HG03097 (cell line): ENCODE measurements around the gene FREM2.

Experiments used
- ATAC-seq: cut with Tn5 transposase; IDR thresholded peaks from one replicate; pipeline ENCODE4 v1.9.1; 2021; ENCODE audit not compliant: unreplicated experiment, low FRiP score

FREM2 gene

GRCh38 chr13:38821770-38822551, 135.1 kb downstream of the FREM2 start:
- ATAC-seq, result no peak

DNA sequence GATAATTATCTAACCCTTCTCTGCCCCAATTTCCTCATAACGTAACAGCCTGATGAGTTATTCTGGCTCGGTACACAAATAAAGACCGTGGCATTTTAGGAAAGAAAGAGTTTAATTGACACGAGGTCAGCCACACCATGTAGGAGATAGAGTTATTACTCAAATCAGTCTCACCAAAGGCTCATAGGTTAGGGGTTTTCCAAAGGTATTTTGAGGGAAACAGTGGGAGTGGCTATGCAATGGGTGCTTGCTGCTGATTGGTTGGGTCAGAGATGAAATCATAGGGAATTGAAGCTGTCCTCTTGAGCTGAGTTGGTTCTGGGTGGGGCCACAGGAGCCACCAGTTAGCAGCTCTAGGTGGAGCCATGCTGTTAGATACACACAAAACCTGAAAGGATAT, 137.5 kb downstream of the FREM2 start:
- ATAC-seq, result no peak

DNA sequence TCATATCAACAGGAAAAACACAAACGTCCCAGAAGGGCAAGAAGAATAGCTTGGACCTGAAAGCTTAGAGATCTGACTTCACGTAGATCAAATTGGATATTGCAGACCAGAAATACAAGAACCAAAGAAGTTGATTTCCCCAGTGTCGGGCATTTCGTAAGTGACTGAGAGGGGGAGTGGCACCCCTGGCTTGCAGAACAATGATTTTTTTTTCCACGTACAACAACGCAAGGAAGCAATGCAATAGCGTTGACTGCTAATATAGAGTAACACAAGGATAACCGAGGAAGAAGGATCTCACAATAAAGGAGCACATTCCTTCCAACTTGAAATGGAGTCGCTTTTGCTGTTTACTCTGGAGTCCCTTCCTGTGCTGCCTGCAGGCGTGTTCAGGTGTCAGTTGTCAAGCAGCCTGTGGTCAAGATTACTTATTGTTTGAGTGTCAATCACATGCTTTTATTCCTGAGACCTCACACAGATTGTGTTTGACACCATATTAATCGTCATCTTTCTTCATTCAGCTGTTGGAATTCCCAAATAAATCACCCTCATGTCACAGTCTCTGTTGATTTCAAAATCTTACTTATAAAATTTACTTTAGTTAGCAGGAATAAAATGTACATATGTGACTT, 139.4 kb downstream of the FREM2 start:
- ATAC-seq, result no peak

GRCh38 chr13:38830442-38831045, 143.7 kb downstream of the FREM2 start:
- no peak for ATAC-seq

DNA sequence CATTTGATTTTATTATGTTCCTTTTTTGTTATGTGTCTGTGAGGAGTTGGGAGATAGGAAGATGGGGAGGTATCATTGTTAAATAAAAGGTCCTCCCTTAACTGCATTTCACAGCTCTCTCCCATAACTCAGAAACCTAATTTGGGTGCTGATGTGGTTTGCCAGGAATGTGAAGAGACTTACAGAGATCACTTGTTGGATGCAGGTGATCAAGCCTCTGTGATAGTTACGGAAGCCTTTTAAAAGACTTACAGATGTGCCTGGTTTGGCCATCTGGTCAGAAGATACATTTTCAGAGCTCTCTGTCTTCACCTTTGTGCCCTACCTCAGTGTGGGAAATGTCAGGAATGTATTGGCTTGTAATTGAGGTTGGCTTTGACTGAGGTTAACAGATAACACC, 157.7 kb downstream of the FREM2 start:
- ATAC-seq, result no peak

GRCh38 chr13:38848360-38848759, 161.5 kb downstream of the FREM2 start:
- no peak for ATAC-seq

GRCh38 chr13:38849315-38849714, 162.4 kb downstream of the FREM2 start:
- ATAC-seq, result no peak

DNA sequence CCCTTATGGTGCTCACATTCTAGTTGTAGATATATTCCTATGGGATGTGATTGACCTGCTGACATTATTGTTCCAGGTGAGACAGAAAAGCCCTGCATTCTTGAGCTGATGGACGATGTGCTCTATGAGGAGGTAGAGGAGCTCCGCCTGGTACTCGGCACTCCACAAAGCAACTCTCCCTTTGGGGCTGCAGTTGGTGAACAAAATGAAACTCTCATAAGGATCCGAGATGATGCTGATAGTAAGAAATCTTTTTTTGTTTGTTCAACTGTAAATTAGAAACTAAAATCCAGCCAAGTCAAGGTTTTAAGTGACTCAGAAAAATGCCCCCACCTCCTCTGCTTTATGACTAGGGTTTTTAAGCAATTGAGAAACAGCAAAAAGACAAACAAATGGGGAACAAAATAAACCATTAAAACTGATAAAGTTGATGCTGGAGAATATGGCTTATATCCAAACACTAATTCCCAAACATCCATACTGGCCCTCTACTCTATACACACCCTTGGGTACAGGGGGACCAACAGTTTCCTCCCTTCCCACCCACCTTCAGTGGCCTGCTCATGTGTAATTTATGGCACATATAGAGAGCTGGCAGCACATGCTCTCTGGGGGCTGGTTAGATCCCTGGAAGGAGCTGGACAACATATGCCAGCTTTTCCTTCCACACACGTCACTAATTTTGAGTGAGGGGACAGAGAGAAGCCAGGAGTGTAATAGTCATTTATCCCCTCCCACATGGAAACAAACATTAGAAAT, 164.2 kb downstream of the FREM2 start:
- ATAC-seq, result no peak

- ATAC-seq, result no peak
Measured at GRCh38 chr13:38854226-38854625, 167.3 kb downstream of the FREM2 start.

- ATAC-seq, result no peak
Measured at GRCh38 chr13:38856065-38856464, 169.2 kb downstream of the FREM2 start.

DNA sequence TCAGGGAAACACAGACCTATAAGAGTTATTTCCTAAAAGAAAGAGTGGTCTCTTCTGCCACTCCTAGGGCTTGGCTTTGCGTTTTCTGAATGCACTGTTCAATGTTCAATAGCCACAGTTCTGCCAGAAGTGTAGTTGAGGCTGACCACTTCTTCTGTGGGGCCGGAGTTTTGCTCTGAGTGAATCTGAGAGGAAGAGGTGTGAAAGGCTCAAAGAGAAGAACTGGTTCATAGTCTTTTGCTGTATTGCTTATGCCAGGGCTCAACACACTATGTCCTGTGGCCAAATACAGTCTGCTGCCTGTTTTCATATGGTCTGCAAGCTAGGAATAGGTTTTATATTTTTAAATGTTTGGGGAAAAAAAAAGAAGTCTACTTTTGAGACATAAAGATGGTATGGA, 175.6 kb downstream of the FREM2 start:
- ATAC-seq, result no peak

DNA sequence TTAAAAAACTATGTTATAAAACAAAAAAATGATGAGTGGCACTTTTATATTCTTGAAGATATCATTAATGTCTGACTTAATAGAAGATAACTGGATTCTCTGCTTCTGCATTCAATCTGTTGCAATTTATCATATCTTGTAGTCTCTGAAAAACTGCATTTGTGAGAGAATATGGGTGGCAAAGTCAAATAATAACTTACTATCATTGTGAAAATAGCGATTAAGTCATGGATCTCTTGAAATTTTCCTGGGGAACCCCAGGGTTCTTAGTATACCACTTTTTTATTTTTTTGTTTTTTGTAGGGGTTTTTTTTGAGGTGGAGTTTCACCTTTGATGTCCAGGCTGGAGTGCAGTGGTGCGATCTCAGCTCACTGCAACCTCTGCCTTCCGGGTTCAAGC, 176.7 kb downstream of the FREM2 start:
- no peak for ATAC-seq

GRCh38 chr13:38866649-38867048, 179.8 kb downstream of the FREM2 start:
- ATAC-seq, result no peak

GRCh38 chr13:38868399-38868798, 181.5 kb downstream of the FREM2 start:
- no peak for ATAC-seq

GRCh38 chr13:38868870-38869269, 182.0 kb downstream of the FREM2 start:
- no peak for ATAC-seq

- no peak for ATAC-seq
Measured at GRCh38 chr13:38871275-38871674, 184.4 kb downstream of the FREM2 start.

DNA sequence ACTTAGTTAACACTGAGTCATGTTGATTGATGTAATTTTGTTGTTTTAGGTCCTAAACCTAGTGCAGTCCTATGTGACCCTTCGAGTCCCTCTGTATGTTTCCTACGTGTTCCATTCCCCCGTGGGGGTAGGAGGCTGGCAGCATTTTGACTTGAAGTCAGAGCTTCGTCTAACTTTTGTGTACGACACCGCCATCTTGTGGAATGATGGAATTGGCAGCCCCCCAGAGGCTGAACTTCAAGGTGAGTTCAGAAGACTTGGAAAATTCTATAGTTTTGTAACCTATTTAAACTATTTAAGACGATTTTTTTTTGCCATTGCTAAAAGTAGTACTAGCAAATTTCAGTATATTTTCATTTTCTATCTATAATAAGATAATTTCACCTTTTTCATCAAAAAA, 185.8 kb downstream of the FREM2 start:
- ATAC-seq, result no peak

DNA sequence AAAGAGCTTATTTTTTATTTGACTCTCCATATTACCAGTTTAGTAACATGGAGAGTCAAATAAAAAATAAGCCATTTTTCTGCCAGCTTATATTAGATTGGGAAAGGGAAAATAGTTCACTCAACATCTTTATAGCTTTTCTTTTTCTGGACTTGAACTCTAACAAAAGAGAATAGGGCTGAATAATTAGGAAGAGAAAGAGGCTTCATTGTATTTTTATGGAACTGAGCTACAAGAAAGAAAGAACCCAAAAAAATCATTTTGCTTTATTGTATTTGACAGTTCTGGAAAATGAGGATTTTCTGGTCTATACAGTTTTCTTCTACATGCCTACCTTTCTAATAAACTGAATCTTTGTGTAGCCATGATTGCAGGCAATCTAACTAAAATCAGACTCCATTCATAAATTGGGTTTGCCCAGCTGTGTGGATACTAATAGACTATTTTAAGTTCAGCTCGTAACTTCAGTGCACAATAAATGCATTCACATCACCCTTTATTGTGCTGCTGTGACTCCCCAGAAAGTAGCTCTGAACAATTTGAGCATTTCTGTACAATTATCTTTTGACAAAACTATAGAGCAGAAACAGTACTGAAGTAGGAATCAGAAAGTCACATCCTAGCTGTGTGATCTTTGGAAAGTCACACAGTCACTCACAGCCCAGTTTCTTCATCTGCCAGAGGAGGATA, 188.5 kb downstream of the FREM2 start:
- no peak for ATAC-seq

DNA sequence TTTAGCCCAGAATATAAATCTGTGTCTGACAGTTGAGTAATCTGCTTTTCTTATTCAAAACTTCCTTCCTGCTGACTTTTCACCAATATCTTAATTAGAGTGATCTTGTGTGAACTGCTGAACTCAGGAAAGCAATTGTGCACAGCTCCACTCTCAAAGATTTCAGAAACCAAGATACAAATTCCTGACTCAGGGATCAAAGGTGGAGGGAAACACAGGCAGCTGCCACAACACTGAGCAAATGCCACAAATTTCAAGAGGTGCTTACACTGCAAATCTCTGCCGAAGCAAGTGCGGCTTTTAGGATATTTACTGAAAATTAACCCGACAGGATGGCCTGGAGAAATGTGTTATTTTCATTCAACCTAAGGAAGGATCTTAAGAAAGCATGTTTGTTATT, 192.4 kb downstream of the FREM2 start:
- no peak for ATAC-seq

DNA sequence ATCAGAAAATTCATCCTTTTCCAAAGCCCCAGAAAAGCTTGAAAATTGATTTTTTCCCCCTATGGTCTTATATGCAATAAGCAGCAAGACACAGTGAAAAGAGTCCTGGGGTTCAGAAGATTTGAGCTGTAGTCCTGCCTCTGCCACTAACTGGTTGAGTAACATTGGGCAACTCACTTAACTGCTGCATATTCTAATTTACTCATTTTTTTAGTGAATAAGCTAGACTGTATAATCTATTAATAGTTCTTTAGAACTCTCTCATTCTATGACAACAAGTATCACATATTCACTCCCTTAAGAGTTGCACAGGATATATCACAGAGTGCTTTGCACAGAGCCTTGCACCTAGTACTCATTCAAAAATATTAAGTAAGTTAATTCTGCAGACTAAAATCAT, 192.9 kb downstream of the FREM2 start:
- ATAC-seq, result no peak

- no peak for ATAC-seq
Measured at GRCh38 chr13:38880397-38880796, 193.5 kb downstream of the FREM2 start.
